IMR-90 (cell line): ENCODE data around the gene MTA3. TPM values are rescaled to one million over a fixed set of nuclear protein-coding genes. Genes with fewer than 3 reads are reported as not detected.

Source experiments
- ATAC-seq: fragments of 200-7000 bp; cut with Tn5 transposase; 2 replicates; pipeline ENCODE4 v1.9.1; 2020; ENCODE audit warnings: low read depth, mild to moderate bottlenecking, moderate library complexity
- BruUV-seq: library from RNA; stranded (reverse); fragments of 400-500 nt; replicated peaks from 2 replicates; lab custom pipeline; 2021; lab: Mats Ljungman, UMichigan
- CTCF ChIA-PET: fragments of 300-600 bp; formaldehyde crosslinking; extraction: SDS; loops from one replicate; lab custom pipeline; 2021; ENCODE audit warnings: antibody characterized with exemption; lab: Yijun Ruan, JAX
- POLR2A ChIA-PET: fragments of 300-600 bp; sonication (Branson Sonifier 250); formaldehyde crosslinking; loops from one replicate; lab custom pipeline; 2022; ENCODE audit warnings: antibody characterized with exemption; ENCODE audit not compliant: unreplicated experiment; lab: Charles Lee
- DNase-seq: peaks from one replicate; pipeline ENCODE4 v3.0.0; 2013
- H2AFZ ChIP-seq: replicated peaks from 2 replicates; pipeline ENCODE3; 2013; ENCODE audit warnings: low read length, mild to moderate bottlenecking; ENCODE audit not compliant: poor library complexity
- H2AK5ac ChIP-seq: 2 replicates; pipeline ENCODE4 v1.6.1; 2013; ENCODE audit warnings: low read depth, low read length, inconsistent platforms
- H2AK9ac ChIP-seq: replicated peaks from 2 replicates; pipeline ENCODE3; 2013; ENCODE audit warnings: mild to moderate bottlenecking, low read depth, low read length, moderate library complexity; ENCODE audit not compliant: poor library complexity
- H2BK120ac ChIP-seq: 2 replicates; pipeline ENCODE4 v1.6.1; 2013; ENCODE audit warnings: low read depth, low read length, inconsistent platforms
- H2BK15ac ChIP-seq: 3 replicates; pipeline ENCODE4 v1.6.1; 2013; ENCODE audit warnings: low read depth, low read length, inconsistent platforms
- H2BK20ac ChIP-seq: 2 replicates; pipeline ENCODE4 v1.6.1; 2013; ENCODE audit warnings: low read depth, mild to moderate bottlenecking, inconsistent platforms, low read length, moderate library complexity
- H2BK5ac ChIP-seq: 2 replicates; pipeline ENCODE4 v1.6.1; 2013; ENCODE audit warnings: mild to moderate bottlenecking, low read depth, low read length, inconsistent platforms; ENCODE audit not compliant: poor library complexity, severe bottlenecking
- H3K14ac ChIP-seq: replicated peaks from 2 replicates; pipeline ENCODE4 v1.6.1; 2013; ENCODE audit warnings: low read depth, low read length, inconsistent platforms
- H3K18ac ChIP-seq: 2 replicates; pipeline ENCODE4 v1.6.1; 2013; ENCODE audit warnings: low read depth, low read length, control low read depth
- H3K23ac ChIP-seq: 2 replicates; pipeline ENCODE4 v1.6.1; 2013; ENCODE audit warnings: low read depth, low read length, inconsistent platforms
- H3K27ac ChIP-seq: 2 replicates; pipeline ENCODE4 v1.5.1; 2013; ENCODE audit warnings: mild to moderate bottlenecking, control low read depth, low read length; ENCODE audit not compliant: insufficient read depth
- H3K27me3 ChIP-seq: 2 replicates; pipeline ENCODE4 v1.6.1; 2013; ENCODE audit warnings: low read length; ENCODE audit not compliant: control insufficient read depth, insufficient read depth
- H3K36me3 ChIP-seq: 2 replicates; pipeline ENCODE4 v1.6.1; 2013; ENCODE audit warnings: low read length, mixed read lengths; ENCODE audit not compliant: control insufficient read depth, insufficient read depth
- H3K4ac ChIP-seq: 2 replicates; pipeline ENCODE4 v1.6.1; 2013; ENCODE audit warnings: low read depth, low read length, inconsistent platforms
- H3K4me1 ChIP-seq: 2 replicates; pipeline ENCODE4 v1.6.1; 2013; ENCODE audit warnings: low read length, mixed read lengths; ENCODE audit not compliant: control insufficient read depth, insufficient read depth
- H3K4me2 ChIP-seq: 2 replicates; pipeline ENCODE4 v1.6.1; 2013; ENCODE audit warnings: low read depth, mild to moderate bottlenecking, control low read depth, low read length, moderate library complexity
- H3K4me3 ChIP-seq: 2 replicates; pipeline ENCODE4 v1.5.1; 2013; ENCODE audit warnings: low read depth, mild to moderate bottlenecking, control low read depth, low read length, moderate library complexity; ENCODE audit not compliant: insufficient read depth
- H3K56ac ChIP-seq: 2 replicates; pipeline ENCODE4 v1.6.1; 2013; ENCODE audit warnings: low read length, inconsistent platforms; ENCODE audit not compliant: insufficient read depth; ENCODE audit errors: extremely low read depth
- H3K79me1 ChIP-seq, 2 experiments: 2 replicates each; pipeline ENCODE4 v1.6.1; 2013; ENCODE audit warnings: low read length in 2 of 2, inconsistent platforms in 1 of 2, low read depth in 1 of 2
- H3K9ac ChIP-seq: 2 replicates; pipeline ENCODE4 v1.6.1; 2013; ENCODE audit warnings: low read depth, low read length, control low read depth
- H3K9me1 ChIP-seq: 2 replicates; pipeline ENCODE4 v1.6.1; 2013; ENCODE audit warnings: low read length, inconsistent platforms; ENCODE audit not compliant: insufficient read depth
- H3K9me3 ChIP-seq: 2 replicates; pipeline ENCODE4 v1.6.1; 2013; ENCODE audit warnings: low read length; ENCODE audit not compliant: control insufficient read depth, insufficient read depth
- H4K20me1 ChIP-seq: 2 replicates; pipeline ENCODE4 v1.6.1; 2013; ENCODE audit warnings: low read length, inconsistent platforms; ENCODE audit not compliant: insufficient read depth
- H4K5ac ChIP-seq: 2 replicates; pipeline ENCODE4 v1.6.1; 2013; ENCODE audit warnings: mild to moderate bottlenecking, low read depth, low read length, control low read depth
- H4K8ac ChIP-seq, 2 experiments: 2 replicates each; pipeline ENCODE4 v1.6.1; 2013; ENCODE audit warnings: low read depth in 2 of 2, low read length in 2 of 2, control low read depth in 1 of 2, inconsistent platforms in 1 of 2
- H4K91ac ChIP-seq: 2 replicates; pipeline ENCODE4 v1.6.1; 2013; ENCODE audit warnings: low read depth, low read length, inconsistent platforms; ENCODE audit not compliant: insufficient read depth
- BHLHE40 ChIP-seq: fragments of 150-350 bp; IDR thresholded peaks from 2 replicates; pipeline ENCODE4 v1.6.1; 2016; ENCODE audit warnings: mild to moderate bottlenecking, low read depth, low read length
- CEBPB ChIP-seq: IDR thresholded peaks from 2 replicates; pipeline ENCODE4 v1.6.1; 2012; ENCODE audit warnings: low read depth, low read length, improper control_type of control experiment
- CHD1 ChIP-seq: IDR thresholded peaks from 2 replicates; pipeline ENCODE4 v1.6.1; 2012; ENCODE audit warnings: low read depth, low read length, improper control_type of control experiment
- CTCF ChIP-seq: conservative IDR thresholded peaks from 2 replicates; pipeline ENCODE4 v1.5.1; 2012; ENCODE audit warnings: mild to moderate bottlenecking, low read depth, low read length, improper control_type of control experiment
- FOS ChIP-seq: fragments of 150-350 bp; IDR thresholded peaks from 2 replicates; pipeline ENCODE4 v1.6.1; 2016; ENCODE audit warnings: low read depth, low read length
- MAZ ChIP-seq: IDR thresholded peaks from 2 replicates; pipeline ENCODE4 v1.6.1; 2012; ENCODE audit warnings: low read depth, mild to moderate bottlenecking, low read length, improper control_type of control experiment, moderate library complexity, borderline replicate concordance
- NFE2L2 ChIP-seq: fragments of 150-350 bp; IDR thresholded peaks from 2 replicates; pipeline ENCODE4 v1.6.1; 2016; ENCODE audit warnings: low read depth, mild to moderate bottlenecking, low read length
- POLR2A ChIP-seq: IDR thresholded peaks from 2 replicates; pipeline ENCODE4 v1.6.1; 2012; ENCODE audit warnings: mild to moderate bottlenecking, low read depth, low read length
- RAD21 ChIP-seq: IDR thresholded peaks from 2 replicates; pipeline ENCODE4 v1.6.1; 2012; ENCODE audit warnings: low read length, improper control_type of control experiment
- RCOR1 ChIP-seq: IDR thresholded peaks from 2 replicates; pipeline ENCODE4 v1.6.1; 2012; ENCODE audit warnings: mild to moderate bottlenecking, low read length, improper control_type of control experiment; ENCODE audit not compliant: insufficient replicate concordance
- SMC3 ChIP-seq: fragments of 150-350 bp; IDR thresholded peaks from 2 replicates; pipeline ENCODE4 v1.6.1; 2016; ENCODE audit warnings: low read depth, mild to moderate bottlenecking, antibody characterized with exemption, low read length, moderate library complexity
- USF2 ChIP-seq: fragments of 150-350 bp; IDR thresholded peaks from 2 replicates; pipeline ENCODE4 v1.6.1; 2017; ENCODE audit warnings: mild to moderate bottlenecking, antibody characterized with exemption, low read length, low read depth
- WGBS, 2 experiments: methylation state at CpG; one replicate each; pipeline versions ENCODE4 v1.1.5 to v1.1.7; 2013; ENCODE audit warnings: missing lambda C conversion rate in 2 of 2; ENCODE audit not compliant: insufficient read length in 1 of 2; ENCODE audit errors: extremely low coverage in 2 of 2; 5-methylcytosine and 5-hydroxymethylcytosine counted together
- dilution Hi-C: fragments of 300-500 bp; cut with HindIII; formaldehyde crosslinking; loops from one replicate; pipeline ENCODE4 v1.14.3; 2018; ENCODE audit warnings: low sequenced_read_pairs; ENCODE audit not compliant: unreplicated experiment
- in situ Hi-C: fragments of 300-500 bp; cut with MboI; formaldehyde crosslinking; loops from 3 replicates; pipeline ENCODE4 v1.14.3; 2019; ENCODE audit warnings: low sequenced_read_pairs, inconsistent platforms, mixed read lengths
- intact Hi-C: fragments of 100-400 bp; cut with micrococcal nuclease; formaldehyde crosslinking; loops from 2 replicates; pipeline ENCODE4 v1.10.0; 2022
- polyA plus RNA-seq, 3 experiments: library from polyadenylated mRNA; depleted of rRNA; stranded (reverse); fragments of >200 nt; gene quantifications; 2 replicates each; pipeline ENCODE4 v1.2.3, GENCODE V29; 2012; ENCODE audit warnings: low replicate concordance in 1 of 3
- total RNA-seq: library from RNA; depleted of rRNA; stranded (reverse); fragments of >200 nt; gene quantifications from 2 replicates; pipeline ENCODE4 v1.2.3, GENCODE V29; 2012

Gene MTA3
- total and polyA plus RNA-seq, 2 of the 4 experiments (the other 2 are of a cell fraction) = 31.9 to 34.3 TPM

GRCh38 chr2:42567806-42568400 is 529 bp upstream of the MTA3 start:
- Histone ChIP-seq H2BK15ac (no peak overlapping the region), H2BK5ac (peak overlapping the region; percentile 73), H3K79me1 (peaks cover 0 to 28% of the 10 kb centered on the region in 2 experiments), H2BK20ac (peak overlapping the region; percentile 27), H4K20me1 (no peaks in the 10 kb centered on the region), H3K36me3 (peaks cover 4% of the 10 kb centered on the region; the same call in 1 of the 2 replicates), H4K8ac (peak overlapping the region; percentile 47 to 76; a peak in 3 of 4 replicates), H3K9ac (peak overlapping the region; percentile 64), H3K4me3 (no peak overlapping the region), H3K27ac (peak overlapping the region; percentile 93; the same call in 1 of the 2 replicates), H3K4me1 (peaks cover 11% of the 10 kb centered on the region), H3K4ac (peak overlapping the region; percentile 80), H2AK9ac (peak overlapping the region; percentile 43), H2BK120ac (peak overlapping the region; percentile 72), H3K9me3 (no peaks in the 10 kb centered on the region), H3K14ac (peak overlapping the region; percentile 10), H3K9me1 (peaks cover 5% of the 10 kb centered on the region; the same call in 1 of the 2 replicates), H2AK5ac (peak overlapping the region; percentile 20; the same call in 1 of the 2 replicates), H3K56ac (no peak overlapping the region), H4K91ac (peak overlapping the region; percentile 67), H3K27me3 (no peaks in the 10 kb centered on the region), H3K23ac (peak overlapping the region; percentile 37), H3K18ac (peak overlapping the region; percentile 68), H3K4me2 (peak overlapping the region; percentile 52), H4K5ac (peak overlapping the region; percentile 74), H2AFZ (peak overlapping the region; percentile 82)
- BruUV-seq = no TSS peak
- dilution Hi-C loops (no loop called here), in situ Hi-C loops (no loop called here), intact Hi-C loops (loop anchor here (5.0 kb wide), 1 partner anchor 71 kb away; no protein-coding TSS in a partner anchor)
- TF ChIP-seq SMC3 (no peak), RCOR1 (no peak), POLR2A (no peak), BHLHE40 (no peak), CHD1 (no peak), FOS (no peak), CTCF (no peak), USF2 (no peak), CEBPB (no peak), MAZ (no peak), NFE2L2 (no peak), RAD21 (no peak)
- no peak for DNase-seq
- CTCF ChIA-PET = interaction anchor here (0.6 kb wide), 1 partner anchor 127 kb away, joined by 3 read pairs; no protein-coding TSS in a partner anchor
- POLR2A ChIA-PET = no interaction called here
- no CpG with 5 or more reads among the region's 12 CpGs for WGBS, 2 experiments
- ATAC-seq = peak; percentile 44
